GM12801 (cell line): Measurements from ENCODE around the gene FARS2.

Experiments used
- CTCF ChIP-seq: IDR thresholded peaks from one replicate; pipeline ENCODE4 v1.5.1; 2011; ENCODE audit warnings: control low read depth; ENCODE audit not compliant: insufficient read length; ENCODE audit errors: extremely low read depth

The FARS2 gene

GRCh38 chr6:5706124-5707033 is 445.1 kb downstream of the FARS2 start:
- no peak for TF ChIP-seq CTCF

GRCh38 chr6:5707281-5708045 is 446.1 kb downstream of the FARS2 start:
- TF ChIP-seq CTCF = no peak

- TF ChIP-seq CTCF = no peak
These were observed 449.2 kb downstream of the FARS2 start for GRCh38 chr6:5710516-5710915.

GRCh38 chr6:5710936-5711335 is 449.6 kb downstream of the FARS2 start:
- TF ChIP-seq CTCF = no peak

GRCh38 chr6:5712349-5713215 is 451.3 kb downstream of the FARS2 start:
- no peak for TF ChIP-seq CTCF

- TF ChIP-seq CTCF = no peak
These were observed 452.2 kb downstream of the FARS2 start for GRCh38 chr6:5713519-5713918.
